GM18520 (cell line): ENCODE measurements around the gene CKM.
A peak's percentile ranks its signal among the peaks of the same experiment; 100 is the strongest.

ENCODE experiments used
- ATAC-seq: cut with Tn5 transposase; IDR thresholded peaks from one replicate; pipeline ENCODE4 v1.9.1; 2021; ENCODE audit not compliant: unreplicated experiment

Gene CKM

GRCh38 chr19:45322744-45323281 lies at the start of gene CKM:
Gene CKM (minus strand): TSS chr19:45322875. CDS start chr19:45319713, 3,162 bp downstream.
- no peak for ATAC-seq

DNA sequence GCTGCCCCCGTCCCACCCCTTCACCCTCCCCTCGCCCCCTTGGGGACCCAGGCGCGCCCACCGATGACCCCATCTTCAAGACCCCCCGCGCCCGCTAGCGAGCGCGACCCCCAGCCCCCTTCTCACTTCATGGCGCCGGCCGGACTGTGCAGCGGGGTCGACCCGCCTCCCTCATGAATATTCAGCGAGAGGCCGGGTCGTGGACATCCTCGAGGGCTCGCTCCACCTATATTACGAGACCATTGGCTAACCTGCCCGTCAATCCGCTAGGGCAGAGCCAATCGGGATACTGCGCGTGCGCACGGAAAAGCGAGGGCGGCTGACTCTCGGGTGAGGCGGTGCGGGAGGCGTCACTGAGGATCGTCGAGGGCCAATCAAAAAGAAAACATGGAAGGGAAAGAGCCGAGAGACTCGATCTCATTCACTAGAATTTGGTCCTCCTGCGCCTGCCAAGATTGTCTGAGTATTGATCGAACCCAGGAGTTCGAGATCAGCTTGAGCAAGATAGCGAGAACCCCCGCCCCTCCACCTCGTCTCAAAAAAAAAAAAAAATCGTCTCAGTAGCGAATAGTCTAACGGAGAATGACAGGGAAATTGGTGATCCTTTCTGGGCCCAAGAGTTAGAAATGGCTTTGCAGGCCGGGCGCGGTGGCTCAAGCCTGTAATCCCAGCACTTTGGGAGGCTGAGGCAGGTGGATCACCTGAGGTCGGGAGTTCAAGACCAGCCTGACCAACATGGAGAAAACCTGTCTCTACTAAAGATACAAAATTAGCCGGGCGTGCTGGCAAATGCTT lies 47.9 kb upstream of the CKM start, which contains the start of gene ERCC2:
ERCC2 (minus strand) TSS at position 164 of the 795 bp plus-strand sequence; CDS start at position 131, 33 bp downstream.
- ATAC-seq, result peak; percentile 98

DNA sequence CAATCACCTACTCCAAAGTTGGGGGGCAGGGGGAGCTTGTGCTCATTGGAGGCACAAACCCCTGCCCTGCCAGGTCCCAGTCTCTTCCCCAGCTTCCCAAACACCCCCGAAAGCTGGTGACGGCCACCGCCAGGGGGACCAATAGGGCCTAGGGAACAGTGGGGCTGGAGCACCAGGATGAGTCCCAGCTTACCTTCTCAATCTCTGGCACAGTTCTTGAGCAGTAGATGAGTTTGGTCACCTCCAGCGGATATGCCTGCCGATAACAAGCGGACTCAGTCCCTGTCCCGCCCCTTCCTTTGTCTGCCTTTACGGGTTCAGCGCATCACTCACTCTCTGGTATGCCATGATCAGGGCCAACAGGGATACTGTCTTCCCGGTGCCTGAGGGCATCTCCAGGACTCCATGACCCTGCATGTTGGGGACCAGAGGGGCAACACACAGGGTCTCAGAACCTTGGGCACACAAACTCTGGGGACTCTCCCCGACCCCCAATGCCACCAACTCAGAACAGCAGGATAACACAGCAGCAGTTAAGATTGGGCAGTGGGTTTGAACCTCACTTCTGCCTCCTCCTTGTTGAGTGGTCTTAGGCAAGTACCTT lies 46.2 kb upstream of the CKM start:
- no peak for ATAC-seq

- ATAC-seq, result no peak
Observed at GRCh38 chr19:45368127-45368526, 45.5 kb upstream of the CKM start.

DNA sequence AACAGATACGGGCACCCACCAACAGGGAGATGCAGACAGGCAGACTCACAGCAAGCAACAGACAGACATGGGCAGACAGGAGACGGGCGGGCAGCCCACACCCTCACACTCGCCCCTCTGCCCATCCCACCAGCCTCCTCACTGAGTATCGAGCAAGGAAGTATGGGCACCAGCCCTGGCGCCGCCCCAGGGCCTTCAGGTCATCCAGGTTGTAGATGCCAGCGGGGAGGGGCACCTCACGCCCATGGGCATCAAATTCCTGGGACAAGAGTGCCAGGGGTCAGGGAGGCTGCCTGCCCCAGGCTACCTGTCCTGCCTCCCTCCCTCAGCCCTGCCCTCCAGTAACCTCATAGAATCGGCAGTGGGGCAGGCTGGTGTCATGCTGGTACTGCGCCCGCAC lies 42.0 kb upstream of the CKM start:
- ATAC-seq, result no peak

DNA sequence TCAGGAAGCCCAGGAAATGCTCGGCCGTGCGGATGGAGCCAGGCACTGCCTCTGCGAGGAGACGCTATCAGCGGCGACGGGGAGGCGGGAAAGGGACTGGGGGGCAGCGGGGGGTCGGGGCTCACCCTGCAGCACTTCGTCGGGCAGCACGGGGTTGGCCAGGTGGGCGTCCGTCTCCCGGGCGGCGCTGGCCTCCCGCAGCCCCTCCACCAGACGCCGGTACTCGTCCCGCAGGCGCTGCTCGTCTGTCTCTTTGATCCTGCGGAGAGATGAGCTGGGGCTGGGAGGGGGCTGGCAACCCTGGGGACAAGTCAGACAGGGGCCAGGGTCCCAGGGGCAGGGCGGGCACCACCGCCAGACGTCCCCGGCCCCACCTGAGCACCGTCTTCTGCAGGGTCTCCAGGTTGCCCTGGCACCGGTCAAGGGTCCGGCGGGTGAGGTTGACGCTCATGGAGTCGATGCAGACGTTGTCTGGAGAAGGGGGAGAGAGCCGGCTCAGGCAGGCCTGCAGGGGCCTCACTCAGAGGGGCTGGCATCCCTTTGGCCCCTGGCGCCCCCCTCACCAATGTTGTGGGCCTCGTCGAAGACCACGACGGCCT lies 41.3 kb upstream of the CKM start:
- no peak for ATAC-seq

- no peak for ATAC-seq
Observed at GRCh38 chr19:45362291-45362690, 39.6 kb upstream of the CKM start.

GRCh38 chr19:45361608-45362007 lies 38.9 kb upstream of the CKM start:
- ATAC-seq, result no peak

DNA sequence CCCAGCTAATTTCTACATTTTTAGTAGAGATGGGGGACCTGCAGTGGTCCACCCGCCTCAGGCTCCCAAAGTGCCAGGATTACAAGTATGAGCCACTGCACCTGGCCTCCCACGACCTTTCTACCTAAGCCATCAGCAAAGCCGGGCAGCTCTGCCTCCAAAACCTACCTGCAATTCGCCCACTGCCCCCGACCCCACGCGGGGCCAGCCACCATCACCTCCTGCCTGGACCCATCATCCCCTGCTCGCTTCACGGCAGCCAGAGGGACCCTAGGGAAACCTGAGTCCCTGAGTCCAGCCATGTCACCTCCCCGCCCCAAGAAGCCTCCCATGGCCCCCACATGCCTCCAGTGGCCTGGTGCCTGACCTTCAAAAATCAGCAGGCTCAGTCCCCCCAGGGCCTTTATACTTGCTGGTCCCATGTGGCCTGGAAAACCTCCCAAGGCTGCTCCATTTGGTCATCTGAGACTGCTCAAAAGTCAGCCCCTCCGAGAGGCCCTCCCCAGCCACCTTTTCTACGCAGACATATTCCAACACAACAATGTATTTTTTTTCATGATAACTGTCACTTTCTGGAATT lies 35.6 kb upstream of the CKM start:
- ATAC-seq, result no peak

DNA sequence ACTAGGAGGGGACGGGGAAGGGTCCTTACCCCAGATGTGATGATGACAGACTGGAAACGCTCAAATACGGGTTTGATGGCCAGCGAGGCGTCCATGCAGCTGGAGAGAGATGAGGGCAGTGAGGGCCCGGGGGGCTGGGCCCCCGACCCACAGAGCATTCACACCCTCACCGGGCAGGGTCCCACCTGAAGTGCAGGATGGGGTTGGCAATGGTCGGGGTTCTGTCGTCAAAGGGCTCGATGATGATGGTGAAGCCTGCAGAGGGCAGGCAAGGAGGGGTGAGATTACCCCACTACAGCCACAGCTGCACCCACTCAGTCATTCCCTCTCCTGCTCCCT lies 34.7 kb upstream of the CKM start:
- ATAC-seq, result no peak

- ATAC-seq, result no peak
Observed at GRCh38 chr19:45356760-45357444, 34.2 kb upstream of the CKM start.

DNA sequence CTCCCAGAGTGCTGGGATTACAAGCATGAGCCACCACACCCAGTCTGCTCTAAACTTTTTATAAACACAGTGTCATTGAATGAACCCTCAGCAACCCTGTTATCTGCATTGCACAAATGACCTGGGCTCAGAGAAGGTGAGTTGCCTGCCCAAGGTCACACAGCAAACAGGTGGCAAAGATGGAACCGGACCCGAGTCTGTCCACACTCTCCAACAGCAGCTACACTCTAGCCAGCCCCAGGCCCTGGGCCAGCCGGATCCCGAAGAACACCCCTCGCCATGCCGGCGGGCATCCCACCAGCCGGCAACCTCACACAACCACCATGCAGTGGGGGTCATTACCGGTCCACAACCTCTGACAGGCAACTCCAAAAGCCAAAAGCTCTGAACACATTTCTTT lies 33.2 kb upstream of the CKM start:
- no peak for ATAC-seq

- ATAC-seq, result no peak
Observed at GRCh38 chr19:45355402-45355801, 32.7 kb upstream of the CKM start.

GRCh38 chr19:45354241-45354842 lies 31.7 kb upstream of the CKM start:
- ATAC-seq, result no peak

- ATAC-seq, result no peak
Observed at GRCh38 chr19:45352914-45353796, 30.5 kb upstream of the CKM start.

DNA sequence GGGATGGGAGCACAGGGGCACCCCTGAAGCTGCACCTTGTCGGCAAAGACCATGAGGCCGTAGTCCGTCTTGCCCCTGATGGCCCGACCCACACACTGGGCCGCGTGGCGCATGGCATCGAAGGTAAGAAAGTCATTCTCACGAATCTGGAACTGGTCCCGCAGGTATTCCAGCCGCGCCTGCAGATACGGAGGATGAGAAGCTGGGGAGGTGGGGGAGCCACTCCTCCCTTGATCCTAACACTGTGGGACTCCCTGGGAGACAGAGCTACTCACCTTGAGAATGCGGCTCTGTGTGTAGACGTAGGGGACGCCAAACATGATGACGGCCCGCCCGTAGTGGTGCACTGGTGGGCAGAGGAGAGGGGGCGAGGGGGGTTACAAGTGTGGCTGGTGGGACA lies 29.8 kb upstream of the CKM start:
- no peak for ATAC-seq

DNA sequence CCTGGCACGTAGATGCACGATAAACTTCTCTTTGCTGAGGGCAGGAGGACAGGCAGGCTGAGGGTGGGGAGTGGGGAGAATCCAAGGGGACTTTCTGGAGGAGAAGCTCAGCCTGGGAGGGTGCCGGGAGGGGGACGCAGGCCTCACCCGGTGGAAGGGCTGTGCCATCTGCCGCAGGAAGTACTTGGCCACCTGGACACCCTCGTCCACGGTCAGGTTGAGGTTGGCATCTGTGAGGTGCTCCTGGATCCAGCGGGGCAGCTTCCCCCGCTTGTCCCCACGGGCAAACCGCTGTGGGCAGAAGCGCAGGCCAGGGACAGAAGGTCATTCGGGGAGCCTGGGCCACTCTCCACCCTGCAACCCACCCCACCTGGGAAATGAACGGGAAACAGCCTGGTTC lies 29.4 kb upstream of the CKM start:
- no peak for ATAC-seq

- no peak for ATAC-seq
Observed at GRCh38 chr19:45351401-45351952, 28.8 kb upstream of the CKM start.

- no peak for ATAC-seq
Observed at GRCh38 chr19:45350477-45351058, 27.9 kb upstream of the CKM start.
